H1 (cell line): Measurements from ENCODE around the gene DLG1. TPM values are rescaled to one million over a fixed set of nuclear protein-coding genes. Genes with fewer than 3 reads are reported as not detected.

Experiments used
- CTCF ChIA-PET: fragments of 300-600 bp; sonication (Branson Sonifier 250); formaldehyde crosslinking; loops from one replicate; lab custom pipeline; 2021; ENCODE audit not compliant: partially characterized antibody; lab: Charles Lee
- POLR2A ChIA-PET: fragments of 300-600 bp; sonication (Branson Sonifier 250); formaldehyde crosslinking; loops from one replicate; lab custom pipeline; 2021; ENCODE audit warnings: inconsistent platforms; ENCODE audit not compliant: partially characterized antibody; lab: Charles Lee
- DNase-seq, 2 experiments: peaks; one replicate each; pipeline versions ENCODE4 v3.0.0 to v3.0.0-alpha.2; 2010 to 2022; ENCODE audit warnings: low spot score in 2 of 2, low read depth in 1 of 2, mixed read lengths in 1 of 2
- FAIRE-seq: peaks from 2 replicates; lab custom pipeline; 2011; peaks lifted over from hg19 to GRCh38; lab: Jason Lieb, UNC
- H2AFZ ChIP-seq: 2 replicates; pipeline ENCODE4 v1.8.1; 2012; ENCODE audit warnings: low read length, inconsistent platforms
- H2AK5ac ChIP-seq: 2 replicates; pipeline ENCODE4 v1.6.1; 2013; ENCODE audit warnings: low read depth, low read length
- H2BK120ac ChIP-seq: replicated peaks from 2 replicates; pipeline ENCODE3; 2013; ENCODE audit warnings: low read depth, low read length, inconsistent platforms
- H2BK12ac ChIP-seq: 2 replicates; pipeline ENCODE4 v1.6.1; 2013; ENCODE audit warnings: low read depth, low read length
- H2BK15ac ChIP-seq: 2 replicates; pipeline ENCODE4 v1.6.1; 2013; ENCODE audit warnings: low read length
- H2BK20ac ChIP-seq: 2 replicates; pipeline ENCODE4 v1.6.1; 2013; ENCODE audit warnings: low read length
- H2BK5ac ChIP-seq: 2 replicates; pipeline ENCODE4 v1.6.1; 2013; ENCODE audit warnings: low read depth, low read length
- H3K14ac ChIP-seq: 2 replicates; pipeline ENCODE4 v1.6.1; 2013; ENCODE audit warnings: inconsistent platforms; ENCODE audit not compliant: insufficient read length
- H3K18ac ChIP-seq: 2 replicates; pipeline ENCODE4 v1.6.1; 2013; ENCODE audit warnings: low read length; ENCODE audit errors: extremely low read depth
- H3K23ac ChIP-seq: 2 replicates; pipeline ENCODE4 v1.6.1; 2013; ENCODE audit warnings: inconsistent platforms; ENCODE audit not compliant: insufficient read length
- H3K23me2 ChIP-seq: 2 replicates; pipeline ENCODE4 v1.6.1; 2013; ENCODE audit warnings: low read depth, low read length
- H3K27ac ChIP-seq: 2 replicates; pipeline ENCODE4 v1.6.1; 2011; ENCODE audit warnings: low read depth, low read length, inconsistent platforms
- H3K27me3 ChIP-seq, 4 experiments: replicated peaks in 1 of 4; 1 replicate in 1 of 4; 2 replicates in 3 of 4; pipeline versions ENCODE4 v1.6.1 to v1.8.1; 2011 to 2013; ENCODE audit warnings: low read length in 3 of 4, mild to moderate bottlenecking in 3 of 4, inconsistent platforms in 2 of 4, mixed read lengths in 2 of 4, moderate library complexity in 1 of 4; ENCODE audit not compliant: control insufficient read depth in 3 of 4, insufficient read depth in 3 of 4; ENCODE audit errors: extremely low read depth in 1 of 4
- H3K36me3 ChIP-seq, 4 experiments: 2 replicates each; pipeline versions ENCODE4 v1.6.1 to v1.8.1; 2011 to 2013; ENCODE audit warnings: mild to moderate bottlenecking in 4 of 4, low read length in 3 of 4, moderate library complexity in 2 of 4, control low read depth in 1 of 4, inconsistent platforms in 1 of 4; ENCODE audit not compliant: insufficient read depth in 4 of 4, control insufficient read depth in 2 of 4
- H3K4ac ChIP-seq: replicated peaks from 2 replicates; pipeline ENCODE3; 2013; ENCODE audit warnings: low read length, low read depth, mixed read lengths, inconsistent platforms; ENCODE audit not compliant: insufficient read length
- H3K4me1 ChIP-seq, 4 experiments: replicated peaks in 1 of 4; 1 replicate in 1 of 4; 2 replicates in 3 of 4; pipeline versions ENCODE4 v1.6.1 to v1.8.1; 2011 to 2013; ENCODE audit warnings: low read length in 3 of 4, inconsistent platforms in 2 of 4, mixed read lengths in 1 of 4; ENCODE audit not compliant: insufficient read depth in 4 of 4, control insufficient read depth in 3 of 4
- H3K4me2 ChIP-seq, 2 experiments: 2 replicates each; pipeline versions ENCODE4 v1.6.1 to v1.8.1; 2011 to 2013; ENCODE audit warnings: low read depth in 2 of 2, low read length in 2 of 2, control low read depth in 1 of 2, inconsistent platforms in 1 of 2, mild to moderate bottlenecking in 1 of 2; ENCODE audit not compliant: insufficient read depth in 1 of 2
- H3K4me3 ChIP-seq, 4 experiments: fragments of 200-600, 300-600 bp in 1 of 4; sonication (generic), shearing (Covaris generic), sonication (Bioruptor Twin) in 1 of 4; 2 replicates each; pipeline versions ENCODE4 v1.5.1 to v1.8.1; 2011 to 2016; ENCODE audit warnings: low read length in 4 of 4, low read depth in 3 of 4, control low read depth in 2 of 4, inconsistent platforms in 2 of 4, mild to moderate bottlenecking in 2 of 4, mixed read lengths in 1 of 4, moderate library complexity in 1 of 4; ENCODE audit not compliant: insufficient read depth in 2 of 4; ENCODE audit errors: extremely low read depth in 1 of 4
- H3K56ac ChIP-seq: replicated peaks from 2 replicates; pipeline ENCODE3; 2013; ENCODE audit warnings: low read depth, mild to moderate bottlenecking, mixed read lengths, low read length, inconsistent platforms; ENCODE audit not compliant: insufficient read length
- H3K79me1 ChIP-seq: 2 replicates; pipeline ENCODE4 v1.6.1; 2013; ENCODE audit warnings: low read depth, low read length, control low read depth
- H3K79me2 ChIP-seq, 2 experiments: 2 replicates each; pipeline versions ENCODE4 v1.6.1 to v1.8.1; 2012 to 2013; ENCODE audit warnings: low read length in 2 of 2, mild to moderate bottlenecking in 2 of 2, inconsistent platforms in 1 of 2; ENCODE audit not compliant: insufficient read depth in 2 of 2, control insufficient read depth in 1 of 2
- H3K9ac ChIP-seq, 4 experiments: replicated peaks in 1 of 4; 1 replicate in 1 of 4; 2 replicates in 3 of 4; pipeline versions ENCODE4 v1.6.1 to v1.8.1; 2011 to 2013; ENCODE audit warnings: low read depth in 3 of 4, low read length in 3 of 4, control low read depth in 2 of 4, mild to moderate bottlenecking in 2 of 4, moderate library complexity in 2 of 4, inconsistent platforms in 1 of 4; ENCODE audit errors: extremely low read depth in 1 of 4
- H3K9me3 ChIP-seq, 2 experiments: 2 replicates each; pipeline versions ENCODE4 v1.6.1 to v1.8.1; 2012 to 2013; ENCODE audit warnings: mild to moderate bottlenecking in 2 of 2, moderate library complexity in 2 of 2, control low read depth in 1 of 2, inconsistent platforms in 1 of 2, low read depth in 1 of 2, low read length in 1 of 2, mixed read lengths in 1 of 2; ENCODE audit not compliant: insufficient read depth in 2 of 2
- H4K20me1 ChIP-seq, 2 experiments: replicated peaks in 1 of 2; 2 replicates each; pipeline versions ENCODE3 to v1.8.1; 2011 to 2013; ENCODE audit warnings: inconsistent platforms in 2 of 2, low read length in 2 of 2, mild to moderate bottlenecking in 1 of 2; ENCODE audit not compliant: insufficient read depth in 2 of 2, control insufficient read depth in 1 of 2
- H4K5ac ChIP-seq: 2 replicates; pipeline ENCODE4 v1.6.1; 2013; ENCODE audit warnings: low read length, low read depth, mixed read lengths, inconsistent platforms; ENCODE audit not compliant: insufficient read length
- H4K8ac ChIP-seq: 2 replicates; pipeline ENCODE4 v1.8.0; 2013; ENCODE audit warnings: mild to moderate bottlenecking, moderate library complexity, low read length, inconsistent platforms; ENCODE audit not compliant: insufficient read depth; ENCODE audit errors: extremely low read depth
- H4K91ac ChIP-seq: replicated peaks from 2 replicates; pipeline ENCODE3; 2013; ENCODE audit warnings: low read length, mixed read lengths, inconsistent platforms; ENCODE audit not compliant: insufficient read length
- BCL11A ChIP-seq, 2 experiments: IDR thresholded peaks; one replicate each; pipeline ENCODE4 v1.6.1; 2011; ENCODE audit warnings: low read depth in 2 of 2, low read length in 2 of 2, mild to moderate bottlenecking in 2 of 2
- EP300 ChIP-seq, 2 experiments: IDR thresholded peaks; 1 replicate in 1 of 2; 2 replicates in 1 of 2; pipeline ENCODE4 v1.6.1; 2011 to 2012; ENCODE audit warnings: low read depth in 2 of 2, low read length in 2 of 2, mild to moderate bottlenecking in 2 of 2, borderline replicate concordance in 1 of 2, inconsistent platforms in 1 of 2, moderate library complexity in 1 of 2
- GABPA ChIP-seq: IDR thresholded peaks from 2 replicates; pipeline ENCODE4 v1.6.1; 2011; ENCODE audit warnings: mild to moderate bottlenecking, low read length, moderate library complexity, borderline replicate concordance; ENCODE audit not compliant: insufficient read depth
- HDAC2 ChIP-seq, 2 experiments: fragments of 300-600 bp in 1 of 2; sonication (generic) in 1 of 2; IDR thresholded peaks; 2 replicates each; pipeline ENCODE4 v1.6.1; 2011 to 2012; ENCODE audit warnings: low read depth in 2 of 2, low read length in 2 of 2, mild to moderate bottlenecking in 2 of 2, moderate library complexity in 2 of 2, borderline replicate concordance in 1 of 2, inconsistent platforms in 1 of 2
- HDAC6 ChIP-seq: IDR thresholded peaks from one replicate; pipeline ENCODE4 v1.7.1; 2012; ENCODE audit warnings: low read depth, mild to moderate bottlenecking, inconsistent platforms, low read length, moderate library complexity
- JUN ChIP-seq: IDR thresholded peaks from 2 replicates; pipeline ENCODE4 v1.6.1; 2011; ENCODE audit warnings: low read depth, mild to moderate bottlenecking, improper control_type of control experiment, low read length
- NANOG ChIP-seq: IDR thresholded peaks from 2 replicates; pipeline ENCODE4 v1.6.1; 2011; ENCODE audit warnings: low read length, low read depth, mild to moderate bottlenecking, inconsistent platforms; ENCODE audit not compliant: insufficient read depth, poor library complexity, severe bottlenecking
- POLR2A ChIP-seq, 2 experiments: IDR thresholded peaks; 1 replicate in 1 of 2; 2 replicates in 1 of 2; pipeline ENCODE4 v1.6.1; 2011; ENCODE audit warnings: low read depth in 2 of 2, low read length in 2 of 2, mild to moderate bottlenecking in 2 of 2; ENCODE audit errors: control extremely low read depth in 1 of 2
- SP1 ChIP-seq: IDR thresholded peaks from 2 replicates; pipeline ENCODE4 v1.6.1; 2011; ENCODE audit warnings: low read depth, low read length
- TAF1 ChIP-seq: IDR thresholded peaks from 2 replicates; pipeline ENCODE4 v1.6.1; 2011; ENCODE audit warnings: mild to moderate bottlenecking, low read depth, low read length
- WGBS, 2 experiments: shearing (Covaris generic) in 1 of 2; methylation state at CpG; one replicate each; pipeline versions ENCODE4 v1.1.6 to v1.1.7; 2013 to 2015; ENCODE audit warnings: low lambda C conversion rate in 2 of 2, mixed read lengths in 2 of 2, inconsistent platforms in 1 of 2, low coverage in 1 of 2, missing lambda C conversion rate in 1 of 2; ENCODE audit not compliant: insufficient replicate concordance in 2 of 2, insufficient coverage in 1 of 2, insufficient read length in 1 of 2; ENCODE audit errors: extremely low coverage in 1 of 2, missing lambda C conversion rate in 1 of 2; 5-methylcytosine and 5-hydroxymethylcytosine counted together
- polyA plus RNA-seq, 7 experiments: library from polyadenylated mRNA; depleted of rRNA in 3 of 7; stranded (reverse) in 5 of 7; unstranded in 2 of 7; fragments of >200 nt in 5 of 7; fragments of 200-250 nt in 2 of 7; gene quantifications; 1 replicate in 5 of 7; 2 replicates in 1 of 7; 4 replicates in 1 of 7; pipeline versions ENCODE4 v1.2.1 to v1.2.3, GENCODE V29; 2011 to 2013; ENCODE audit warnings: missing spikeins in 2 of 7, mixed read lengths in 2 of 7
- total RNA-seq: library from RNA; stranded (reverse); fragmentation: NEBNext Ultra II Directional; extraction: Animal tissue kit (Norgen Biotek cat#: 25700); gene quantifications from 2 replicates; pipeline ENCODE4 v1.2.1, GENCODE V29; 2021
- TF ChIP-seq, protein P1 (sequence below): IDR thresholded peaks from 2 replicates; pipeline ENCODE4 v1.6.1; 2012; ENCODE audit warnings: inconsistent platforms

DLG1 gene
- total and polyA plus RNA-seq, 2 of the 8 experiments (the other 6 are each of a cell fraction or from before 2014, with no cell fraction given) = 13.4 to 78.8 TPM

- Histone ChIP-seq H2BK20ac (no peak overlapping the region), H4K8ac (no peak overlapping the region; the same call in 1 of the 2 replicates), H2AK5ac (peak overlapping the region; percentile 60; the same call in 1 of the 2 replicates), H3K4ac (no peak overlapping the region), H3K23ac (no peak overlapping the region), H4K20me1 (no peaks in the 10 kb centered on the region), H3K4me3 (no peak overlapping the region), H3K79me1 (no peaks in the 10 kb centered on the region), H3K4me1 (peaks cover 0 to 16% (median 11%) of the 10 kb centered on the region in 4 experiments; a peak in 5 of 7 replicates), H3K36me3 (no peaks in the 10 kb centered on the region), H4K5ac (no peak overlapping the region), H3K9ac (no peak overlapping the region), H2BK12ac (peak overlapping the region; percentile 10; the same call in 1 of the 2 replicates), H3K56ac (no peak overlapping the region), H3K79me2 (no peaks in the 10 kb centered on the region), H4K91ac (no peak overlapping the region), H3K27me3 (no peaks in the 10 kb centered on the region), H3K4me2 (no peak overlapping the region), H3K14ac (no peak overlapping the region), H3K9me3 (no peaks in the 10 kb centered on the region), H2BK120ac (no peak overlapping the region), H3K27ac (no peak overlapping the region), H2BK15ac (0 out of 2 replicates have a peak overlapping the region, but pooled peaks have one; percentile 46), H2BK5ac (no peak overlapping the region; the same call in 1 of the 2 replicates), H3K18ac (no peak overlapping the region; the same call in 1 of the 2 replicates), H2AFZ (0 out of 2 replicates have a peak overlapping the region, but pooled peaks have one; percentile 4), H3K23me2 (no peaks in the 10 kb centered on the region)
- ChIA-PET CTCF (interaction anchor here (0.6 to 16.7 kb wide), 8 partner anchors 9 to 526 kb away, joined by 3 to 245 read pairs (median 4); partner anchors contain the start of gene MELTF), POLR2A (interaction anchor here (1.8 kb wide), 1 partner anchor 9 kb away, joined by 9 read pairs; no protein-coding TSS in a partner anchor)
- WGBS, 2 experiments = 90% methylated on average over 15 of the region's 15 CpGs; no CpG with 5 or more reads in 1 of the 2 experiments
- FAIRE-seq (no peak), DNase-seq (no peak)
- no peak for TF ChIP-seq JUN
- TF ChIP-seq HDAC6 = no peak
- no peak for TF ChIP-seq POLR2A (IDR thresholded peaks at IDR 0.05; ENCODE audit: control extremely low read depth in 1 of 2, low read depth in 2 of 2, low read length in 2 of 2)
- no peak for TF ChIP-seq GABPA
- TF ChIP-seq BCL11A (IDR thresholded peaks at IDR 0.05; ENCODE audit: low read depth in 2 of 2, low read length in 2 of 2) = no peak
- no peak for TF ChIP-seq TAF1
- TF ChIP-seq, protein P1, sequence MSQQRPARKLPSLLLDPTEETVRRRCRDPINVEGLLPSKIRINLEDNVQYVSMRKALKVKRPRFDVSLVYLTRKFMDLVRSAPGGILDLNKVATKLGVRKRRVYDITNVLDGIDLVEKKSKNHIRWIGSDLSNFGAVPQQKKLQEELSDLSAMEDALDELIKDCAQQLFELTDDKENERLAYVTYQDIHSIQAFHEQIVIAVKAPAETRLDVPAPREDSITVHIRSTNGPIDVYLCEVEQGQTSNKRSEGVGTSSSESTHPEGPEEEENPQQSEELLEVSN = no peak
- no peak for TF ChIP-seq NANOG
- TF ChIP-seq EP300 (IDR thresholded peaks at IDR 0.05; ENCODE audit: borderline replicate concordance in 1 of 2, low read depth in 2 of 2, low read length in 2 of 2) = no peak
- no peak for TF ChIP-seq HDAC2 (IDR thresholded peaks at IDR 0.05; ENCODE audit: borderline replicate concordance in 1 of 2, low read depth in 2 of 2, low read length in 2 of 2)
- no peak for TF ChIP-seq SP1
Observed at GRCh38 chr3:197021729-197022404, 276.5 kb downstream of the DLG1 start.
